ENCODE measurements around the gene SPEM3. TPM values are rescaled to one million over a fixed set of nuclear protein-coding genes. Genes with fewer than 3 reads are reported as not detected.

SPEM3 gene
- total and polyA plus RNA-seq, 2 of the 13 experiments (the other 11 are each of a cell fraction or from before 2014, with no cell fraction given), result not detected

- TF ChIP-seq ARID4A (CRISPR knock-in tag; IDR thresholded peaks at IDR 0.05; ENCODE audit: borderline replicate concordance) (peak; percentile 38; the same call in 1 of the 2 replicates), RAD51 (IDR thresholded peaks at IDR 0.05; ENCODE audit: borderline replicate concordance) (no peak), KMT2A (CRISPR knock-in tag; IDR thresholded peaks at IDR 0.05) (0 out of 2 replicates have a peak, but pooled peaks have one; percentile 4), FOXO1 (CRISPR knock-in tag; IDR thresholded peaks at IDR 0.05) (no peak), BCL6 (CRISPR knock-in tag; IDR thresholded peaks at IDR 0.05) (no peak), ZNF549 (CRISPR knock-in tag; IDR thresholded peaks at IDR 0.05) (no peak), ATM (IDR thresholded peaks at IDR 0.05; ENCODE audit: borderline replicate concordance) (no peak), ZNF550 (CRISPR knock-in tag; IDR thresholded peaks at IDR 0.05; ENCODE audit: borderline replicate concordance) (no peak), ZNF687 (CRISPR knock-in tag; IDR thresholded peaks at IDR 0.05) (peak; percentile 73), ZFY (CRISPR knock-in tag; IDR thresholded peaks at IDR 0.05) (no peak), FOSL1 (CRISPR knock-in tag; IDR thresholded peaks at IDR 0.05; ENCODE audit: borderline replicate concordance) (no peak), JARID2 (CRISPR knock-in tag; IDR thresholded peaks at IDR 0.05; ENCODE audit: insufficient replicate concordance) (no peak), KDM4B (CRISPR knock-in tag; IDR thresholded peaks at IDR 0.05) (no peak), XBP1 (CRISPR knock-in tag; IDR thresholded peaks at IDR 0.05) (no peak), ZNF30 (CRISPR knock-in tag; IDR thresholded peaks at IDR 0.05) (no peak), HES4 (CRISPR knock-in tag; IDR thresholded peaks at IDR 0.05; ENCODE audit: borderline replicate concordance) (no peak), ONECUT2 (CRISPR knock-in tag; IDR thresholded peaks at IDR 0.05) (no peak), ELF3 (CRISPR knock-in tag; IDR thresholded peaks at IDR 0.05) (peak; percentile 61), ZNF737 (CRISPR knock-in tag; IDR thresholded peaks at IDR 0.05; ENCODE audit: borderline replicate concordance) (no peak), NPAS2 (CRISPR knock-in tag; IDR thresholded peaks at IDR 0.05; ENCODE audit: borderline replicate concordance) (no peak), TCF12 (IDR thresholded peaks at IDR 0.05) (no peak), TCF12 (CRISPR knock-in tag; IDR thresholded peaks at IDR 0.05) (no peak), RFX3 (CRISPR knock-in tag; IDR thresholded peaks at IDR 0.05) (no peak)
Measured at GRCh38 chr17:7477392-7478275, 49.0 kb downstream of the SPEM3 start (continued).

All from HepG2 (cell line).